Measurements from ENCODE around the gene CALU. TPM values are rescaled to one million over a fixed set of nuclear protein-coding genes. Genes with fewer than 3 reads are reported as not detected.

The CALU gene
- total and polyA plus RNA-seq, 2 experiments from 2014 or later, result 136 to 179 TPM

GRCh38 chr7:128693373-128694015, 45.7 kb upstream of the CALU start:
- no peaks in the 10 kb centered on the region for H4K20me1 ChIP-seq (replicated peaks; ENCODE audit: insufficient read depth)
- Mint-ChIP-seq H3K27me3 (ENCODE audit: insufficient read depth, low read depth, poor library complexity) (peaks cover 10% of the 10 kb centered on the region), H3K27ac (no peak overlapping the region), H3K4me3 (no peak overlapping the region), H3K9me3 (0 out of 3 replicates have a peak, but pooled peaks cover under 1% of the 10 kb centered on the region), H3K4me1 (peaks cover 13% of the 10 kb centered on the region), H3K36me3 (ENCODE audit: low read depth) (no peaks in the 10 kb centered on the region; the same call in 2 of the 3 replicates)
- H3K79me2 ChIP-seq (replicated peaks; ENCODE audit: insufficient read depth), result no peaks in the 10 kb centered on the region
- H3K27ac ChIP-seq (ENCODE audit: low read depth), result no peak overlapping the region
- ATAC-seq (no peak), DNase-seq (ENCODE audit: low spot score) (no peak)
- no peak overlapping the region for H3K4me2 ChIP-seq
- H3K4me3 ChIP-seq, result no peak overlapping the region
- no peak overlapping the region for H2AFZ ChIP-seq
- H3F3A ChIP-seq (replicated peaks; ENCODE audit: low read depth), result no peaks in the 10 kb centered on the region
- peaks cover 10% of the 10 kb centered on the region; the same call in 1 of the 2 replicates for H3K4me1 ChIP-seq (ENCODE audit: insufficient read depth)
- peaks cover 4% of the 10 kb centered on the region; the same call in 1 of the 2 replicates for H3K9me2 ChIP-seq (ENCODE audit: insufficient read depth)
- TF ChIP-seq STAT1 (IDR thresholded peaks at IDR 0.05; ENCODE audit: unreplicated experiment) (no peak), NANOG (IDR thresholded peaks at IDR 0.05; ENCODE audit: borderline replicate concordance) (no peak), ZNF462 (CRISPR knock-in tag; IDR thresholded peaks at IDR 0.05) (no peak), ZNF114 (CRISPR knock-in tag; IDR thresholded peaks at IDR 0.05) (no peak), CTCF (conservative IDR thresholded peaks at IDR 0.05; ENCODE audit: low read depth in 2 of 2) (no peak)
- H3K36me3 ChIP-seq (ENCODE audit: insufficient read depth), result no peaks in the 10 kb centered on the region
- peaks cover 17% of the 10 kb centered on the region for H3K27me3 ChIP-seq (ENCODE audit: insufficient read depth)

Data from GM23338 (cell line).